Stimulated activated CD4-positive, alpha-beta T cell treated with anti-CD3 and anti-CD28 coated beads, Interleukin-1b, Interleukin-23, amount 100 ng/mL, for 24 hours (primary cell): ENCODE measurements around the gene CUL4A.
A peak's percentile ranks its signal among the peaks of the same experiment; 100 is the strongest.
"Not testable (repeated sequence)": the region's sequence is repeated elsewhere in the genome, so short reads cannot be mapped to it uniquely, and the experiment has no call there.

ENCODE experiments used
- DNase-seq, 4 experiments: peaks; one replicate each; pipeline ENCODE4 v3.0.0-alpha.2; 2020; ENCODE audit warnings: low read depth in 4 of 4, low spot score in 1 of 4

The CUL4A gene

GRCh38 chr13:113288880-113289279 is 79.5 kb downstream of the CUL4A start:
- DNase-seq, result no peak

GRCh38 chr13:113291129-113291528 is 81.7 kb downstream of the CUL4A start:
- no peak for DNase-seq

- no peak for DNase-seq
These were observed 82.8 kb downstream of the CUL4A start for GRCh38 chr13:113292021-113292862.

- DNase-seq, result no peak
These were observed 84.3 kb downstream of the CUL4A start for GRCh38 chr13:113293686-113294085.

- DNase-seq, result no peak
These were observed 86.4 kb downstream of the CUL4A start for GRCh38 chr13:113295776-113296175.

GRCh38 chr13:113296823-113297369 is 87.5 kb downstream of the CUL4A start, which contains the start of gene LAMP1:
Gene LAMP1, plus strand, starts transcription at chr13:113297239. Its CDS starts 196 bp downstream, at chr13:113297435.
- peak; percentile 99 to 100 (median 100) for DNase-seq

GRCh38 chr13:113297370-113298042 is 88.1 kb downstream of the CUL4A start:
- peak in 2 of 4 experiments; percentile 8 to 19 for DNase-seq

GRCh38 chr13:113298043-113298945 is 88.9 kb downstream of the CUL4A start:
- no peak for DNase-seq

GRCh38 chr13:113299951-113300350 is 90.5 kb downstream of the CUL4A start:
- no peak for DNase-seq

GRCh38 chr13:113302986-113303385 is 93.6 kb downstream of the CUL4A start:
- DNase-seq, result no peak

GRCh38 chr13:113304121-113304520 is 94.7 kb downstream of the CUL4A start:
- DNase-seq, result no peak

- DNase-seq, result no peak
These were observed 95.8 kb downstream of the CUL4A start for GRCh38 chr13:113305208-113305607.

GRCh38 chr13:113307491-113307890 is 98.1 kb downstream of the CUL4A start:
- DNase-seq, result no peak

- no peak for DNase-seq
These were observed 100.1 kb downstream of the CUL4A start for GRCh38 chr13:113309473-113309872.

GRCh38 chr13:113314112-113314511 is 104.7 kb downstream of the CUL4A start:
- not testable (repeated sequence) for DNase-seq

GRCh38 chr13:113314895-113315470 is 105.6 kb downstream of the CUL4A start:
- DNase-seq, result not testable (repeated sequence)

GRCh38 chr13:113315992-113316391 is 106.6 kb downstream of the CUL4A start:
- no peak for DNase-seq
